Measurements from ENCODE around the gene SP5. TPM values are rescaled to one million over a fixed set of nuclear protein-coding genes. Genes with fewer than 3 reads are reported as not detected.

Gene SP5
- total and polyA plus RNA-seq, 2 experiments from 2014 or later: not detected

DNA sequence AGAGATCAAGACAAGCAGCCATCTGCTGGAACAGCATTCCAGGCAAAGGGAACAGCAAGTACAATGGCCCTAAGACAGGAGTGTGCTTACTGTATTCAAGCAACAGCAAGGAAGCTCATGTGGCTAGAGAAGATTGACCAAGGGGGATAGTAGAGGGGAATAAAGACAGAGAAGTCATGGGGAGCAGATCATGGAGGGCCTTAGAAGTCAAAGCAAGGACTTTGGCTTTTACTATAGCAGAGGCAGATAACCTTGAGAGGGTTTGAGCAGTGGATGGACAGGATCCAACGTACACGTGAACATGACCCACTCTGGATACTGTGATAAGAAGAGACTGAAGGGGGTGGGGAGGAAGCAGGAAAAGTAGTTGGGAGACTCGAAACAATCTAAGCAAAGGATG is 26.9 kb downstream of the SP5 start:
- no peak overlapping the region for H3K27ac ChIP-seq
- H3K4me1 ChIP-seq (ENCODE audit: insufficient read depth): peaks cover 13% of the 10 kb centered on the region
- DNase-seq: no peak
- no peak overlapping the region for H3K4me2 ChIP-seq (ENCODE audit: unreplicated experiment)
- H3K4me3 ChIP-seq: no peak overlapping the region
- H4K20me1 ChIP-seq (ENCODE audit: insufficient read depth): no peaks in the 10 kb centered on the region
- no peaks in the 10 kb centered on the region for H3K9me3 ChIP-seq (ENCODE audit: low read depth)
- peaks cover 9% of the 10 kb centered on the region for H3F3A ChIP-seq (ENCODE audit: insufficient read depth)
- no peak overlapping the region for H3K9ac ChIP-seq
- H2AFZ ChIP-seq: no peak overlapping the region
- in situ Hi-C loops (cut with MboI): no loop called here
- no peaks in the 10 kb centered on the region; the same call in 1 of the 2 replicates for H3K27me3 ChIP-seq (replicated peaks; ENCODE audit: insufficient read depth)
- no peaks in the 10 kb centered on the region for H3K9me2 ChIP-seq (ENCODE audit: insufficient read depth)
- 75 to 76% methylated on average over 3 of the region's 3 CpGs for WGBS, 2 experiments (ENCODE audit: low coverage in 1 of 2, low lambda C conversion rate in 2 of 2, missing lambda C conversion rate in 2 of 2)
- no peaks in the 10 kb centered on the region for H3K79me2 ChIP-seq (ENCODE audit: insufficient read depth)
- no peaks in the 10 kb centered on the region for H3K36me3 ChIP-seq (ENCODE audit: low read depth)
- TF ChIP-seq EZH2phosphoT487 (IDR thresholded peaks at IDR 0.05; ENCODE audit: insufficient read depth, low read depth) (no peak), EZH2 (IDR thresholded peaks at IDR 0.05; ENCODE audit: insufficient read depth, poor library complexity, severe bottlenecking) (no peak)

DNA sequence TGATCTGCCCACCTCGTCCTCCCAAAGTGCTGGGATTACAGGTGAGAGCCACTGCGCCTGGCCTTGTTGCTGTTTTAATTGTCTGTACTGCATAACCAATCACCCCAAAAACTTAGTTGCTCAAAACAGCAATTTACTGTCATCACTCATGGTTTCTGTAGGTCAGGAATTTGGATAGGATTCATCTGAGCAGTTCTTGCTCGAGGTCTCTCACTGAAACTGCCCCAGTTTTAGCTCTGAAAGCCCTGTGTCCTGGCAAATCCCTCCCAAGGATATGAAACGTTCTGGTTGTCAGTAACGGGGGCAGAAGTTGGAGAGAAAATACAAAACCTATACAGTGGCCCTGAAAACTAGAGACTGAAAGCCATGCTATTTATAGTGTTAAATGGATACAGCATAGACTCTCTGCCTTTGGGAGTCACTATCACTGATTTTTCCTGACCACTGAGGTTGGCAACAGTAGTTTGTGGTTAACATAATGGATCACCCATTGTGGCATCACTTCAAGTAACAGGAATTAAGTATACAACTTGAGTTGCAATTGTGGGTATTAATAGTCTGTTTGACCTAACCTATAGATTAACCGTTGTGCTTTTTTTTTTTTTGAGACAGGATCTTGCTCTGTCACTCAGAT is 27.9 kb downstream of the SP5 start:
- Histone ChIP-seq H3K27me3 (replicated peaks; ENCODE audit: insufficient read depth) (no peaks in the 10 kb centered on the region; the same call in 1 of the 2 replicates), H3K9me2 (ENCODE audit: insufficient read depth) (no peaks in the 10 kb centered on the region), H2AFZ (no peak overlapping the region), H3F3A (ENCODE audit: insufficient read depth) (peaks cover 9% of the 10 kb centered on the region), H3K4me3 (no peak overlapping the region), H3K4me2 (ENCODE audit: unreplicated experiment) (no peak overlapping the region), H4K20me1 (ENCODE audit: insufficient read depth) (no peaks in the 10 kb centered on the region), H3K4me1 (ENCODE audit: insufficient read depth) (peaks cover 13% of the 10 kb centered on the region), H3K36me3 (ENCODE audit: low read depth) (no peaks in the 10 kb centered on the region), H3K27ac (no peak overlapping the region), H3K9ac (no peak overlapping the region), H3K79me2 (ENCODE audit: insufficient read depth) (no peaks in the 10 kb centered on the region), H3K9me3 (ENCODE audit: low read depth) (no peaks in the 10 kb centered on the region)
- WGBS, 2 experiments (ENCODE audit: low coverage in 1 of 2, low lambda C conversion rate in 2 of 2, missing lambda C conversion rate in 2 of 2): 73 to 77% methylated on average over 6 of the region's 6 CpGs
- no peak for DNase-seq
- in situ Hi-C loops (cut with MboI): no loop called here
- TF ChIP-seq EZH2 (IDR thresholded peaks at IDR 0.05; ENCODE audit: insufficient read depth, poor library complexity, severe bottlenecking): no peak
- no peak for TF ChIP-seq EZH2phosphoT487 (IDR thresholded peaks at IDR 0.05; ENCODE audit: insufficient read depth, low read depth)

DNA sequence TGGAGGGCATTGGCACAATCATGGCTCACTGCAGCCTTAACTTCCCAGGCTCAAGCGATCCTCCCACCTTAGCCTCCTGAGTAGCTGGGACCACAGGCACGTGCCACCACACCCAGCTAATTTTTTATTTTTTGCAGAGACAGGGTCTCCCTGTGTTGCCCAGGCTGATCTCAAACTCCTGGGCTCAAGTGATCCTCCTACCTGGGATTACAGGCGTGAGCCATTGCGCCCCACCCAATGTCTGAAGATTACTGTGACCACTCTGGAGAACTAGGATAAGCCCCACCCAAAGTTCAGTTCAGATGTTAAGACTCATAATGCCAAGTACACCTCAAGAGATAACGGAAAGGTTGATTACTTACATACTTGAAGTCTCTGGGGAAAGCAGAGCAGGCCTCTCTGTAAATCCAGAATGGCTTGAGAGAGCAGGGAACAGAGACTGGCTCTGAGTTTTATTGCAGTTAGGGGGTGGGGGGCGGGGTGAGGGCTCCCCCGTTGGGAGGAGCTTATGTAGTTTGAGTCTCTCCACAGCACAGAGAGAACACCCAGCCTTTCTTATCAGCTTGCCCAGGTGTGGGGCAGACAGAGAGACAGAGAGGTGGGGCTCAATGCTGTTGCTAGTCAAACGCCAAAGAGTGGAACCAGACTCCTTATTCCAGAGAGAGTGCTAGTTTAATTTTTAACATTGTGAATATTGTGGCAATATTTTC is 28.5 kb downstream of the SP5 start:
- Histone ChIP-seq H3K36me3 (ENCODE audit: low read depth) (no peaks in the 10 kb centered on the region), H4K20me1 (ENCODE audit: insufficient read depth) (no peaks in the 10 kb centered on the region), H3K27ac (no peak overlapping the region), H3K9me2 (ENCODE audit: insufficient read depth) (no peaks in the 10 kb centered on the region), H3K4me1 (ENCODE audit: insufficient read depth) (peaks cover 9% of the 10 kb centered on the region), H3K27me3 (replicated peaks; ENCODE audit: insufficient read depth) (no peaks in the 10 kb centered on the region; the same call in 1 of the 2 replicates), H2AFZ (no peak overlapping the region), H3K9me3 (ENCODE audit: low read depth) (no peaks in the 10 kb centered on the region), H3F3A (ENCODE audit: insufficient read depth) (peaks cover 6% of the 10 kb centered on the region), H3K4me2 (ENCODE audit: unreplicated experiment) (no peak overlapping the region), H3K9ac (no peak overlapping the region), H3K4me3 (no peak overlapping the region), H3K79me2 (ENCODE audit: insufficient read depth) (no peaks in the 10 kb centered on the region)
- TF ChIP-seq EZH2 (IDR thresholded peaks at IDR 0.05; ENCODE audit: insufficient read depth, poor library complexity, severe bottlenecking) (no peak), EZH2phosphoT487 (IDR thresholded peaks at IDR 0.05; ENCODE audit: insufficient read depth, low read depth) (no peak)
- 42 to 49% methylated on average over 8 of the region's 8 CpGs for WGBS, 2 experiments (ENCODE audit: low coverage in 1 of 2, low lambda C conversion rate in 2 of 2, missing lambda C conversion rate in 2 of 2)
- DNase-seq: no peak
- in situ Hi-C loops (cut with MboI): no loop called here

DNA sequence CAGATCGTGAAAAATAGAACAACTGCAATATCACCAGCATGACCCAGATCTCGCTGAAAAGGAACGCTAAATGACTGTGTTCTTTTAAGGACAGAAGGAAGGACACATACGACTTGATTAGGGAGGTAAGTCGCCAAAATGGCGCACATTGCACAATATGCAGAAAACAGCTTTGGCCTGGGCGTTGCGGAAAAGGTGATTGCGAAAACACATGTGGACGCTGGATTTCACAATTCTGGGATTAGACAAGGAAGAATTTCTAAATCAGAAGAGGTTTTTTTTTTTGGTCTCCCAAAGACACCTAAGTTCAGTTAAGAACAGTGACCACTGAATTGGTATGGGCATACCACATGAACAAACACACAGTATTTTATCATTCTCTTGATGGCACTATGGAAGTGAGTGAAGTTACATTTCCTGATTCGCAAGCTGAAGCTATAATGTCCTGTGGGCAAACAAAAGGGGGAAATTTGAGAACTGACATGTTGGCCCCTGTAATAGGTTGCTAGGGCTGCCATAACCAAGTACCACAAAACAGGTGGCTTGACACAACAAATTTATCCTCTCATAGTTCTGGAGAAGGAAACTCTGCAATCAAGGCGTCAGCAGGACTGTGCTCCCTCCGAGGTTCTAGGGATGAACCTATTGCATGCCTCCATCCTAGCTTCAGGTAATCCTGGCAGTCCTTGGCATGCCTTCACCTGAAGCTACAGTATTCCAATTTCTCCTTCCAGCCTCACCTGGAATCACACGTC is 29.3 kb downstream of the SP5 start:
- peaks cover 3% of the 10 kb centered on the region for H3K4me1 ChIP-seq (ENCODE audit: insufficient read depth)
- no peaks in the 10 kb centered on the region for H3K79me2 ChIP-seq (ENCODE audit: insufficient read depth)
- no peaks in the 10 kb centered on the region; the same call in 1 of the 2 replicates for H3K27me3 ChIP-seq (replicated peaks; ENCODE audit: insufficient read depth)
- no peaks in the 10 kb centered on the region for H3K9me3 ChIP-seq (ENCODE audit: low read depth)
- no peak for TF ChIP-seq EZH2 (IDR thresholded peaks at IDR 0.05; ENCODE audit: insufficient read depth, poor library complexity, severe bottlenecking)
- TF ChIP-seq EZH2phosphoT487 (IDR thresholded peaks at IDR 0.05; ENCODE audit: insufficient read depth, low read depth): no peak
- H3K4me3 ChIP-seq: no peak overlapping the region
- H3F3A ChIP-seq (ENCODE audit: insufficient read depth): no peaks in the 10 kb centered on the region
- H4K20me1 ChIP-seq (ENCODE audit: insufficient read depth): no peaks in the 10 kb centered on the region
- no peak overlapping the region for H3K4me2 ChIP-seq (ENCODE audit: unreplicated experiment)
- WGBS, 2 experiments (ENCODE audit: low coverage in 1 of 2, low lambda C conversion rate in 2 of 2, missing lambda C conversion rate in 2 of 2): 87 to 89% methylated on average over 14 of the region's 14 CpGs
- no peak overlapping the region for H3K9ac ChIP-seq
- DNase-seq: no peak
- no peak overlapping the region for H2AFZ ChIP-seq
- H3K36me3 ChIP-seq (ENCODE audit: low read depth): no peaks in the 10 kb centered on the region
- in situ Hi-C loops (cut with MboI): no loop called here
- H3K9me2 ChIP-seq (ENCODE audit: insufficient read depth): no peaks in the 10 kb centered on the region
- no peak overlapping the region for H3K27ac ChIP-seq

Data from GM23248 (cell line).